NK-92 (cell line): ENCODE measurements around the gene KHDC4.
"Not testable (repeated sequence)": the region's sequence is repeated elsewhere in the genome, so short reads cannot be mapped to it uniquely, and the experiment has no call there.

Experiments used
- DNase-seq: peaks from one replicate; lab custom pipeline; 2025; ENCODE audit not compliant: unreplicated experiment; lab: John Stamatoyannopoulos, UW

The KHDC4 gene

GRCh38 chr1:155941845-155942531, 7.8 kb upstream of the KHDC4 start:
- no peak for DNase-seq

GRCh38 chr1:155940993-155941844, 7.0 kb upstream of the KHDC4 start, which contains the start of gene RXFP4:
RXFP4 (plus strand) TSS chr1:155941638; CDS start chr1:155941710, 72 bp downstream.
- no peak for DNase-seq

GRCh38 chr1:155940482-155940992, 6.3 kb upstream of the KHDC4 start:
- no peak for DNase-seq

- DNase-seq: no peak
These were observed 4.0 kb upstream of the KHDC4 start for GRCh38 chr1:155938220-155938627.

- DNase-seq: no peak
These were observed 850 bp upstream of the KHDC4 start for GRCh38 chr1:155934936-155935590.

GRCh38 chr1:155933591-155934096, 569 bp downstream of the KHDC4 start:
- DNase-seq: no peak

- DNase-seq: no peak
These were observed 1.7 kb downstream of the KHDC4 start for GRCh38 chr1:155932487-155932886.

GRCh38 chr1:155932081-155932480, 2.1 kb downstream of the KHDC4 start:
- DNase-seq: no peak

GRCh38 chr1:155931332-155932038, 2.7 kb downstream of the KHDC4 start:
- DNase-seq: no peak

GRCh38 chr1:155930725-155931124, 3.5 kb downstream of the KHDC4 start:
- DNase-seq: not testable (repeated sequence)

GRCh38 chr1:155929057-155929456, 5.2 kb downstream of the KHDC4 start:
- DNase-seq: no peak

- no peak for DNase-seq
These were observed 8.7 kb downstream of the KHDC4 start for GRCh38 chr1:155925506-155925905.

- DNase-seq: no peak
These were observed 13.5 kb downstream of the KHDC4 start for GRCh38 chr1:155920717-155921116.

- no peak for DNase-seq
These were observed 14.4 kb downstream of the KHDC4 start for GRCh38 chr1:155919801-155920200.

GRCh38 chr1:155918660-155919059, 15.6 kb downstream of the KHDC4 start:
- no peak for DNase-seq

- no peak for DNase-seq
These were observed 20.1 kb downstream of the KHDC4 start for GRCh38 chr1:155913969-155914757.

- DNase-seq: no peak
These were observed 22.1 kb downstream of the KHDC4 start for GRCh38 chr1:155912056-155912536.

GRCh38 chr1:155911156-155912055, 22.8 kb downstream of the KHDC4 start, which contains the start of gene RIT1:
RIT1 (minus strand) TSS chr1:155911349; CDS start chr1:155910761, 588 bp downstream.
- DNase-seq: no peak
